Measurements from ENCODE around the gene ARSG.
A peak's percentile ranks its signal among the peaks of the same experiment; 100 is the strongest.
"Not testable (repeated sequence)": the region's sequence is repeated elsewhere in the genome, so short reads cannot be mapped to it uniquely, and the experiment has no call there.

The ARSG gene

DNA sequence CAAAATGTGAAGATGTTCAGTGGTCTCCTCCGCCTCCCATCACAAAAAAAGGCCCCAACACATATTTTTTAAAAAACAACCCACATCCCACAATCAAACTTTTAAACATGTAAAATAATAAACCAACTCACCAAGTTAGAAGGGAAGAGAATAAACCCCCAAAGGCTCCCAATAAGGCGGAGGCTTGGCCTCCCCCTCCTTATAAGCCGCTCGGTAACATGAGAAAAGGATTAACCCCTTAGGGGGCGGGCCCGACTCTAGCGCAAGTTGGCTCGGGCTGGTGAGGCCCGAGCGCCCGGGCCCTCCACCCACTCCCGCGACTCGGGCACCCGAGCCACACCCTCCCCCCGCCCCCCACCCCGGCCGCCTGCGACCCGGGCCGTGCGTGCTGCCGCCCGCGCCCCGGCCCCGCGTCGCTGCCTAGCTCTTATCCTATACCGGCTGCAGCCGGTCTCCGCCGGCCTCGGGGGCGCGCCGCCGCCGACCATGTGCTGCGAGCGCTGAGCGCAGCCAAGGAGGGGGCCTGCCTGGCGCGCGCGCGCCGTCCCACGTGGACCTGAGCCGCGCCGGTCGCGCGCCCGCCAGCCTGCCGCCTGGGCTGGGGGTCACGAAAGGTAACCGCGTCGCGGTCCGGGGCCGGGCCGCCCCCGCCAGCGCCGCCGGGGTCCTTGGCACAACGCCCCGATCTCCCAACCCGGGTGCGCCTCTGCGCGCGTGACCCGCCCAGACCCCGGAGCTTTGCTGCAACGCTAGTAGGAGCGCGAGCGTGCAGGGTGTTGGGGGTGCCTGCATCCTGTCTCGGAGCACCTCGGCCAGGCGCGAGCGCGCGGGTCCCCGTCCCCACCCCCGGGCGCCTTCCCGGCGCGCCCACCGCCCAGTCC lies at the start of gene ARSG, which contains the start of gene SLC16A6:
TSS of gene ARSG (plus strand) at position 541 of the 881 bp plus-strand sequence. CDS start 15,999 bp downstream, outside the sequence.
TSS of gene SLC16A6 (minus strand) at position 173 of the 881 bp plus-strand sequence. CDS start 12,807 bp downstream, outside the sequence.
- DNase-seq = peak; percentile 89

GRCh38 chr17:68246271-68247028 lies 44.8 kb upstream of the ARSG start:
- DNase-seq = no peak

DNA sequence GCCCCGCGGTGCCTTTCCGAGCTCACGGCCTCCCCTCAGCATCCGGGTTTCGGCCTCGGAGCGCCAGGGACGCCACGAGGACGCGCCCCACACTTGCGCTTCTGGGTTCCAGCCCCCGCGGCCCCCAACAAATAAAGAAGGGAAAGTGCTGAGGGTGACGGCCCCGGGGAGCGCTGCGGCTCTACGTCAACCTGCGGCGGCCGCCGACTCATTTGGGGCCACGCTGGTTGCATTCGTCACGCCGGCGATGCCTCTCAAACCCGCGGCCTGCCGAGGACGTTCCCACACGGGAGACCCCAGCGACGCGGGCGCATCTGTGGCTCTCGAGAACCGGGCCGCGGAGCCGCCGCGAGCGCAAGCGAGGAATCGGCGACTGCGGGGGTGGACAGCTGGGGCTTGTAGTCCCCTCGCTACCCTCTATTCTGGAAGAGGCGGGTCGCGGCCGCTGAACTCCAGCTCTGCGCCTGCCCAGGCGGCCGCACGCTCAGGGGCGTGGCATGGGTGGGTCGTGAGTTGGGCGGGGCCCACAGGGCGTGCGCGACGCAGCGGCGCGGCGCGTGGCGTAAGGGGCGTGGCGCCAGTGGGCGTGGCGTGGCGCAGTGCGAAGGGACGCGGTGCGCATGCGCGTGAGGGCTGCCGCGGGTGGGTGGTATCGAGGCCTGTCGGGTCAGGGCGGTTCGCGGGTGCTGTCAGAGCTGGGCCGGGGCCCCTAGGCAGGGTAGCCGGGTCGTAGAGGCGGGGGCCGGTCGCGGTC lies 43.7 kb upstream of the ARSG start, which contains the start of gene AMZ2:
TSS of gene AMZ2 (plus strand) at position 599 of the 754 bp plus-strand sequence. CDS start 2,145 bp downstream, outside the sequence.
- peak; percentile 99 for DNase-seq

GRCh38 chr17:68248199-68248825 lies 43.0 kb upstream of the ARSG start:
- DNase-seq = no peak

DNA sequence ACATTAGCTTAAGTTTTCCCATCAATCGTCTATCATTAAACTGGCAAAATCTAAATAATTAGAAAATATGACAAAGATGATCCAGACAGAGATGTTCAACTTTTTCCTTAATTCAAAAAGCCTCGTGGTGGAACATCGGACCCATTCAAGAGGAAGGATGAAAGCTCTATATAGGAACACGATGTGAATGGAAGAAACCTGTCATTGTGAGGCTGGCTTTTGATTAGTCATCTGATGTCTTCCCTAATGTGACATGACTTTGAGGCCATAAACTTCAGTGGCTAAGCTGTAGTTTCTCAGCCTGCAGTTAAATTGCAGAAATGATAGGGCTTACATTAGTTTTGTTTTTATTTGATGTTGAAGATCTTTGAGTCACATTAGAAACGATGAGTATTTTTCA lies 42.4 kb upstream of the ARSG start:
- DNase-seq = no peak

DNA sequence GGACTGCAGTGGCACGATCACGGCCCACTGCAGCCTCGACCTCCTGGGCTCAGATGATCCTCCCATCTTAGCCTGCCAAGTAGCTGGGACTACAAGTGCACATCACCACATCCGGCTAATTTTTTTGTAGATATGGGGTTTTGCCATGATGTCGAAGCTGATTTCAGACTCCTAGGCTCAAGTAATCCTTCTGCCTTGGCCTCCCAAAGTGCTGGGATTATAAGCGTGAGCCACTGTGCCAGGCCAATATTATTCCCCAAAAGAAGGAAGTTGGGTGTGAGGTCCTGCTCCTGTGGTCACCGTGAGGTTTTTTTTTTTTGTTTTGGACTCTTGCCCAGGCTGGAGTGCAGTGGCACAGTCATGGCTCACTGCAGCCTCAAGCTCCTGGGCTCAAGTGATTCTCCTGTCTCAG lies 41.9 kb upstream of the ARSG start:
- DNase-seq = no peak

- DNase-seq = not testable (repeated sequence)
Measured at GRCh38 chr17:68253426-68253825, 37.9 kb upstream of the ARSG start.

DNA sequence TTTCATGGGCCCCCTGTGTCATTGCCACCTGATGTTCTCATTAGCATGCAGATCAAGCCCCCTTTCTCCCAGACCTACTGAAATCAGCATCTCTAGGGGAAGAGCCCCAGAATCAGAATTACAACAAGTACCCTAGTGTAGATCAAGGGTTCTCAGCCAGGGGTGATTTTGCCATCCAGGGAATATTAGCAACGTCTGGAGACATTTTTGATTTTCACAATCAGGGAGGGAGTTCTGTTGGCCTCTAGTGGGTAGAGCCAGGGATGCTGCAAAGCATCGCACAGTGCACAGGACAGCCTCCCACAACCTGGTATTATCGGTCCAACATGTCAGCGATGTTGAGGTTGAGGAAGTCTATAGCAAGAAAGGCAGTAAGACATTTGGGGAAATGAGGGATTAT lies 36.1 kb upstream of the ARSG start:
- DNase-seq = no peak

DNA sequence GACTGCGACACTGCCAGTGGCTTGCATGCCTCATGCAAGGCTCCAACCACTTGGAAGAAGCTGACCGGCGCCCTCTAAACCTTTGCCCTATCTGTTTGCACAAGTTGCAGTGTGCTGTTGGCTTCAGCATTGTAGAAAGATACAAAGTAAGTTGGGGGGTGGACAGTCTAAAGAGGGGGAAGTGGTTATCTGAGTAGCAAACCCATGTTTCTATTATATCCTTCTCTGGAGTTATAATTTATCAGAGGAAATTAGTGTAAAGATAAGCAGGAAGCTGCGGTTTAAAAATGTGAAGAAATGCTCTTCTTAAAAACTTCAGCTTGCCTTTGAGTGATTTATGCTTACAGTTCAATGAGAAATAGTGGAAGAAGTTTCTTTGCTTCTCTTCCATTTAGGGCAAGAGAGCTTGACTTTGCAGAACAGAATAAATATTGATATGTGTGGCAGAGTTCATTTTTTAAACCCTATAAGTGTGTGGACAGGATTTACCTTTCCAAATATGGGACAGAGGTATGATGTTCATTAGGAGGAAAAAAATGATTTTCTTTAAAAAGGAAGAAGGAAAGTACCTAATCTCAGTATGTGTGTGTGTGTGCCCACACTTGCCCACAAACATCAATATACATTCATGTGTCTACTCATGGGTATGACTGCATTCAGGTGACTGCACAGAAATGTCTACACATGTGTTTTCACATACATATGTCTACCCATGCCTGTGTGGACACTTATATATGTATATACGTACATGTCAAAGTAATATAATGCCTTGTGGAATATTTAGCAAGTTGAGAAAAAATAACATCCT lies 35.4 kb upstream of the ARSG start:
- DNase-seq = no peak

- not testable (repeated sequence) for DNase-seq
Measured at GRCh38 chr17:68256701-68257100, 34.6 kb upstream of the ARSG start.

GRCh38 chr17:68257934-68258333 lies 33.4 kb upstream of the ARSG start:
- DNase-seq = no peak

DNA sequence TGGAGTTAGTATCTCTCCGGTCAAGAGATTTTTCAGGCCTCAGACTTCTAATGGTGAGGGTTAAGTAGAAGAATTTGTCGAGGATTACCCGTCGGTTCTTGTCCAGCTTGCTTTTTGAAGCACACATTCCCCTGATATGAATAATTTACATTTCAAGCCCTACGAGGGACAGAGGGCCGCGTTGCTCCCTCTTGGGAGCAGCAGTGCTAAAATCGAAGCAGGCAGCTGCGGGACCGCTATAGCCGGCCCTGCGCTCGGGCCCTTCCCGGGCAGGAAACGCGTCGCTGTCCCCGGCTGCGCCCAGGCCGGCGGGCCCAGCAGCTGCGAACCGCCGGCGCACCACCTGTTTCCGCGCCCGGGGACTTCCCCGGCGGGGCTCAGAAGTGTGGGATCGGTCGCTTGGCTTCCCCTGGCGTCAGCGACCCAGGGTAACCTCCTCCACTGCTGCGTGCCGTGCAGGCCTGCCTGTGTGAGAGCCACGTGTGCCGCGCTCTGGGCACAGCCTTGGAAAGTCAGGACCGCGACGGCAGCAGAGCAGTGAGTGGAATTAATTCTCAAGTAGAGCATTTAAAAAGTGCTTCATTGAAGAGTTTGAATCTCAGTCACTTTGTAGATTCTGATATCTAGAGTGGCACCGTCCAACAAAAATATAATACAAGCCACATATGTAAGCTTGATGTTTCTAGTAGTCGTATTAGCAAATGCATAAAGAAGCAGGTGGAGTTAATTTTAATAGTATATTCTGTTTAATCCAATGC lies 32.2 kb upstream of the ARSG start:
- peak; percentile 73 for DNase-seq

- peak; percentile 52 for DNase-seq
Measured at GRCh38 chr17:68259648-68259951, 31.7 kb upstream of the ARSG start.

DNA sequence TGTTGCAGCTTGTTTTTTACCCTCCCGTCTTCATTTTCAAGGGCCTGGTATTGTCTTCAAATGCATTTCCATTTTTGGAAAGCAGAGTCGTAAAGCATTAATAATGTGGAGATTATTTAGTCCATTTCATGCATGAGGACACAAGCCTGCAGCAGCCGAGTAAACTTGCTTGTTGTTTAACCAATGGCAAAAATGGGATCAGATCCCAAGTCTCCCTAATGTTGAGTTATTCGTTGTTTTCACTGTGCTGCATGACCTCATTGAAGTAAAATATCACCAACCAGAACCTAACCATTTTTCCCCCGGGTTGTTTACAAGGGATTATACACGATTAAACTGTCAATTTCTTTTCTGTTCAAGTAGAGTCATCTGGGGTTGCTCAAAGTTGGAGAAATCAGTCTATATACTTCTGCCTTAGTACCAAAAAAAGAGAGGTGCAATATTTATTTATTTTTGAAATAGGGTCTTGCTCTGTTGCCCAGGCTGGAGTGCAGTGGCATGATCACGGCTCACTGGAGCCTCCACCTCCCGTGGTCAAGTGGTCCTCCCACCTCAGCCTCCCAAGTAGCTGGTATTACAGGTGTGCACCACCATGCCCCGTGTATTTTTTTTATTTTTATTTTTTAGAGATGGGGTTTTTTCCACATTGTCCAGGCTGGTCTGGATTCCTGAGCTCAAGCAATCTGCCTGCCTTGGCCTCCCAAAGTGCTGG lies 31.1 kb upstream of the ARSG start:
- peak; percentile 65 for DNase-seq

DNA sequence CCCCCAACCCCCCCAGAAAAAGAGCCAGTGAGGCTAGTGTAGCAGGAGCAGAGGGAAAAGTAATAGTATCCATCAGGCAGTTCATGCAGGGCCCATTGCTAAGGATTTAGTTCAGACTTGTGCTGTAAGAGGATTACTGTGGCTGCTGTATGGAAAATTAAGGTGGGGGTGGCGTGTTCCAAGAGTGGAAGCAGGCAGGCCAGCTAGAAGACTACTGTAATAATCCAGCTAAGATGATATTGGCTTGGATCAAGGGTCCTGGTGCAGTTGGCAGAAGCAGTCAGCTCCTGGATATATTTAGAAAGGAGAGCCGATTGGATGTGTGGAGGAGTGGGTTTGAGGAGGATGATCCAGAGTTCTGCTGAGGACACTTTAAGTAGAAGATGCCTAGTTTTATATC lies 28.8 kb upstream of the ARSG start:
- DNase-seq = not testable (repeated sequence)

DNA sequence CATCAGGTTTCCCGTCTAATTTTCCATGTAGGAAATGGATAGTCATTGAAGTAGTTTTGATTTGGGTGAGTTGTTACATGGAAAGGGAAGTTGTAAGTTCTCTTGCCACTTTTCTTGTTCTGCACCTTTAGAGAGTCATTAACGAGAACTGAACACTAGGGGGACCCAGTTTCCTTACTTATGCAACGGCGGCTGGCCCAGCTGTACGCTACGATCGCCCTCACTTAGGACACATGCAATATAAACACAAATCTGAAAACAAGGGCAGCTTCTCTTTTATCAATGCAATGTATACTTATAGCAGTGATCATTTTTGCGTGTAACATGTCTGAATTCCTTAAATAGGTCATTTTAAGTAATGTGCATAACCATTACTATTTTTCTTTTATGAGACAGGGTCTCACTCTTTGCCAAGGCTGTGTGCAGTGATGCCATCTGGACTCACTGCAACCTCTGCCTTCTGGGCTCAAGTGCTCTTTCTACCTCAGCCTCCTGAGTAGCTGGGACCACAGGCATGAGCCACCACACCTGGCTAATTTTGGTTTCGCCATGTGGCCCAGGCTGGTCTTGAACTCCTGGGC lies 28.1 kb upstream of the ARSG start:
- DNase-seq = peak; percentile 66

GRCh38 chr17:68265833-68266232 lies 25.5 kb upstream of the ARSG start:
- not testable (repeated sequence) for DNase-seq

- DNase-seq = no peak
Measured at GRCh38 chr17:68273722-68274121, 17.6 kb upstream of the ARSG start.

DNA sequence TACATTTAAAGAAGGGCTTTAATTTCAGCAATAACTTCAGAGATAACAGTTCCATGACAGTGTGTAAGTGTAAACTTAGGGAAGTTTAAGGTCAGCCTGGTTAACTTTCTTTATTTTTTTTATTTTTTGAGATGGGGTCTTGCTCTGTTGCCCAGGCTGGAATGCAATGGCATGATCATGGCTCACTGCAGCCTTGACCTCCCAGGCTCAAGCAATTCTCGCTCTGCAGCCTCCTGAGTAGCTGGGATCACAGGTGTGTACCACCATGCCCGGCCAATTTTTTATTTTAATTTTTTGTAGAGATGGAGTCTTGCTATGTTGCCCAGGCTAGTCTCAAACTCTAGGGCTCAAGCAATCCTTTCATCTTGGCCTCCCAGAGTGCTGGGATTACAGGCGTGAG lies 15.0 kb upstream of the ARSG start:
- not testable (repeated sequence) for DNase-seq

- DNase-seq = peak; percentile 13
Measured at GRCh38 chr17:68277807-68278206, 13.5 kb upstream of the ARSG start.

Measured in eye (tissue), 1 donor.